ENCODE data around the gene GULP1. TPM values are rescaled to one million over a fixed set of nuclear protein-coding genes. Genes with fewer than 3 reads are reported as not detected.

GULP1 gene
- total and polyA plus RNA-seq, 2 donors (not counting 1 experiment from before 2014, with no cell fraction given) = 43.5 to 82.4 TPM

DNA sequence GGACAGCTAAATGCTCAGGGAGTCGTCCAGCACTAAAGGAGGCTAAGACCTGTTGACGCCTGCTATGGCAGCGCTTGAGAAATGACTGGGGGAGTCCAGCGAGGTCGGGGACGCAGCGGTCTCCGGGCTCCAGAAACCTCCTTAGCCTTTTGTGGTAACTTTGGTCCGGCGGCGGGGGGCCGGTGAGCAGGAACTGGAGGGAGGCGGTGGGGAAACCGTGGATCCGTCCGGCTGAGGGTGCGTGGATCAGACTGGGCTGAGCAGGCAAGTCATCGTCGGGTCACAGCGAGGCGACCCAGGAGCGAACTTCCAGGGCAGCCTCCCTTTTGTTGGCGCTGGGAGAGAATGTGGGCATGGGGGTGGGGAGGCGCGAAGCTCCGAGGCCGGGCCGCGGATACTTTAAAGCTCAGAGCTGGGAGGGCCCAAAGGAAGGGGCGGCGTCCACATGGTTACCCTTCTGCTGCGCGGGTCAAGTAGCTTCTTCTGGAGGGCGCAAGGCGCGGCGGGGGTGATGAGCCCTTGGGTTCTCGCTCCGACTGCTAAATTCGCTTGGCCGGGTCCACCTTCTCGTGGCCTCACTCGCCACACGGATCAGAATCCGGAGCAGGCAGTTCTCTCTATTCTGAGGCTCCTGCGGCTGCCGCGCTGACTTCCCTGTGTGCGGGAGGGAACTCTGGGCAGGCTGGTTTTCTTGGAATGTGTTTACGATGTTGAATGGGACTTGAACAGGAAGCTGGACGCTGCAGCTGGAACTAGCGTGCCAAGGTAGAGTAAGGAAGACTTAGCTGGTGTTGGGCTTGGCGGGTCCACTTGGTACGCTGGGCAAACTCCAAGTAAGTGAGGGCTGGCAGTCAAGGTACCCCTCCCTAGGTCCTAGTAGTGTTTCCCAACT lies 920 bp downstream of the GULP1 start:
- no peaks in the 10 kb centered on the region for H3K36me3 ChIP-seq (ENCODE audit: control insufficient read depth, insufficient read depth, low read length)
- H3K27ac ChIP-seq (ENCODE audit: insufficient read depth, low read length) = peak overlapping the region; percentile 93
- H3K79me2 ChIP-seq (ENCODE audit: control insufficient read depth, insufficient read depth, low read length) = peaks cover 39% of the 10 kb centered on the region
- TF ChIP-seq, protein P1, sequence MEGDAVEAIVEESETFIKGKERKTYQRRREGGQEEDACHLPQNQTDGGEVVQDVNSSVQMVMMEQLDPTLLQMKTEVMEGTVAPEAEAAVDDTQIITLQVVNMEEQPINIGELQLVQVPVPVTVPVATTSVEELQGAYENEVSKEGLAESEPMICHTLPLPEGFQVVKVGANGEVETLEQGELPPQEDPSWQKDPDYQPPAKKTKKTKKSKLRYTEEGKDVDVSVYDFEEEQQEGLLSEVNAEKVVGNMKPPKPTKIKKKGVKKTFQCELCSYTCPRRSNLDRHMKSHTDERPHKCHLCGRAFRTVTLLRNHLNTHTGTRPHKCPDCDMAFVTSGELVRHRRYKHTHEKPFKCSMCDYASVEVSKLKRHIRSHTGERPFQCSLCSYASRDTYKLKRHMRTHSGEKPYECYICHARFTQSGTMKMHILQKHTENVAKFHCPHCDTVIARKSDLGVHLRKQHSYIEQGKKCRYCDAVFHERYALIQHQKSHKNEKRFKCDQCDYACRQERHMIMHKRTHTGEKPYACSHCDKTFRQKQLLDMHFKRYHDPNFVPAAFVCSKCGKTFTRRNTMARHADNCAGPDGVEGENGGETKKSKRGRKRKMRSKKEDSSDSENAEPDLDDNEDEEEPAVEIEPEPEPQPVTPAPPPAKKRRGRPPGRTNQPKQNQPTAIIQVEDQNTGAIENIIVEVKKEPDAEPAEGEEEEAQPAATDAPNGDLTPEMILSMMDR (conservative IDR thresholded peaks at IDR 0.05 in 1 of 2, IDR thresholded peaks at IDR 0.05 in 1 of 2; ENCODE audit: low read depth in 1 of 2, low read length in 2 of 2) = no peak
- TF ChIP-seq EZH2 (IDR thresholded peaks at IDR 0.05; ENCODE audit: low read length, missing control alignments) = no peak
- H3K4me1 ChIP-seq (ENCODE audit: control insufficient read depth, extremely low read depth, insufficient read depth, low read length) = peaks cover 5% of the 10 kb centered on the region
- H3K4me2 ChIP-seq (ENCODE audit: extremely low read depth, insufficient read depth, low read length) = peak overlapping the region; percentile 97
- no peaks in the 10 kb centered on the region for H3K27me3 ChIP-seq (ENCODE audit: control insufficient read depth, insufficient read depth, low read length)
- no peaks in the 10 kb centered on the region for H3K9me3 ChIP-seq (ENCODE audit: control insufficient read depth, insufficient read depth, low read depth, low read length)
- no peaks in the 10 kb centered on the region for H4K20me1 ChIP-seq (ENCODE audit: control insufficient read depth, extremely low read depth, insufficient read depth, low read length)
- H3K4me3 ChIP-seq (replicated peaks in 1 of 4; ENCODE audit: control extremely low read depth in 1 of 4, insufficient read depth in 1 of 4, low read depth in 3 of 4, low read length in 4 of 4) = peak overlapping the region; percentile 91 to 98 (median 94)
- DNase-seq (ENCODE audit: low read depth in 2 of 2) = peak; percentile 88 to 89
- H3K9ac ChIP-seq (ENCODE audit: insufficient read depth, low read length) = peak overlapping the region; percentile 81
- peak overlapping the region; percentile 97 for H2AFZ ChIP-seq (ENCODE audit: low read length)

DNA sequence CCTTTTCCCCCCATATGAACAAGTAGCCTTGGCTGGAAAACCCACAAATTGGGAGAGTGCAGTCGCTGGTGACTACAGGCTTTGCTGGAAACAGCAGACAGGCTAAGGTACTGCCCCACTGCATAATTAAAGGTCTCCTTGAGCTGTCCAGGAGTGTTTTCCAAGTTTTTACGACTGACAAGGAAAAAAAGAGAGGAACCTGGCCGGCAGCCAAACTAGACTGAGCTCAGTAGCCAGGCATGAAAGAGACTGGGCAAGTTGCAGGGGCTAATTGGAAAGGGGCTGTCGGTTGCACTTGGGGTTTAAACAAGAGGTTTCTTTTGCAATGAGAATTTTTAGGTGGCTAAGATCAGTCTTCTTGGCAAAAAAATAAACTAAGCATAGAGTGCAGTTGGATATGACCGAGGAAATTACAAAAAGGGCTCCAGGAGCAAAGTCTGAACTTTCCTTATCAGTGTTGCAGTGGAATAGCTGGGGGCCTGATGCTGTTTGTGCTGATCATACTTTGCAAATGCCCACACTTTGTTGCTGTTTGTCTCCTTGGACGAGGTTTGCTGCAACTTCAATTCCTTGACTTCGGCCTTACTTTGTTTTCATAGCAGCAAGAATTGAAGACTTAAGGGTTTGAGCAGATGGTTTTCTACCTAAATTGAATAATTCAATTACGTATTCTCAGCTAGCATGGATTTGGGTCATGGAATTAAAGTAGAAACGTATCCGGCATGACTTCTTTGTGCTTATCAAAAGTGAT lies 2.1 kb downstream of the GULP1 start:
- TF ChIP-seq, protein P1 (conservative IDR thresholded peaks at IDR 0.05 in 1 of 2, IDR thresholded peaks at IDR 0.05 in 1 of 2; ENCODE audit: low read depth in 1 of 2, low read length in 2 of 2) = no peak
- TF ChIP-seq EZH2 (IDR thresholded peaks at IDR 0.05; ENCODE audit: low read length, missing control alignments) = no peak
- peaks cover 5% of the 10 kb centered on the region for H3K4me1 ChIP-seq (ENCODE audit: control insufficient read depth, extremely low read depth, insufficient read depth, low read length)
- no peaks in the 10 kb centered on the region for H3K27me3 ChIP-seq (ENCODE audit: control insufficient read depth, insufficient read depth, low read length)
- H3K27ac ChIP-seq (ENCODE audit: insufficient read depth, low read length) = peak overlapping the region; percentile 93
- H3K9ac ChIP-seq (ENCODE audit: insufficient read depth, low read length) = peak overlapping the region; percentile 25
- peak overlapping the region; percentile 91 to 98 (median 94) for H3K4me3 ChIP-seq (replicated peaks in 1 of 4; ENCODE audit: control extremely low read depth in 1 of 4, insufficient read depth in 1 of 4, low read depth in 3 of 4, low read length in 4 of 4)
- no peaks in the 10 kb centered on the region for H3K36me3 ChIP-seq (ENCODE audit: control insufficient read depth, insufficient read depth, low read length)
- DNase-seq (ENCODE audit: low read depth in 2 of 2) = peak; percentile 83 to 88
- peak overlapping the region; percentile 97 for H3K4me2 ChIP-seq (ENCODE audit: extremely low read depth, insufficient read depth, low read length)
- H3K9me3 ChIP-seq (ENCODE audit: control insufficient read depth, insufficient read depth, low read depth, low read length) = no peaks in the 10 kb centered on the region
- peaks cover 43% of the 10 kb centered on the region for H3K79me2 ChIP-seq (ENCODE audit: control insufficient read depth, insufficient read depth, low read length)
- peak overlapping the region; percentile 7 for H2AFZ ChIP-seq (ENCODE audit: low read length)
- no peaks in the 10 kb centered on the region for H4K20me1 ChIP-seq (ENCODE audit: control insufficient read depth, extremely low read depth, insufficient read depth, low read length)

DNA sequence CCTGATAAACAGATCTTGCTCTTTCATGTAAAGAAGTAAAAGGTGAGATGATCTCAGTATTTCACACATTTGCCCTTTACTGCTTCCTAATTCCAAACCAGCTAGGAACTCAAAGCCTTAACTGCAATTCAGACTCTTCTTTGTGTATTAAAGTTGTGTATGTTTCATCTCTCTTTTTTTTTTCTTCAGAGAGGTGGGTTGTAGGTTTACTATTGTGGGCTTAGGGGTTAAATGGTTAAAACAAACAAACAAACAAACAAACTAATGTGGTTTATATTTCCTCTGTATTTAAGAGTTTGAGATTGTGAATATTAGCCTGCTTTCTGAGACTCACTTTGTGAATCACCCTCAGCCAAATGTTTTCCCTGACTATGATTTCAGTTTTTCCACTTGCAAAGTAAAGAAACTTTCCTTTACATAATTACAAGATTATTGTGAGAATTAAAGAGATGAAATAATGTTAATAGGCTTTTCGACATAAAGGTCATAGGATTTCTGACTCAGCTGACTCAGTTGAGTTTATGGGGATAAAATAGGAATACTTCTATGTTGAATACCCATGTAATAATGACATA lies 2.8 kb downstream of the GULP1 start:
- H4K20me1 ChIP-seq (ENCODE audit: control insufficient read depth, extremely low read depth, insufficient read depth, low read length) = no peaks in the 10 kb centered on the region
- no peak overlapping the region for H3K9ac ChIP-seq (ENCODE audit: insufficient read depth, low read length)
- H3K4me2 ChIP-seq (ENCODE audit: extremely low read depth, insufficient read depth, low read length) = peak overlapping the region; percentile 97
- no peak overlapping the region for H2AFZ ChIP-seq (ENCODE audit: low read length)
- H3K9me3 ChIP-seq (ENCODE audit: control insufficient read depth, insufficient read depth, low read depth, low read length) = no peaks in the 10 kb centered on the region
- no peak for TF ChIP-seq EZH2 (IDR thresholded peaks at IDR 0.05; ENCODE audit: low read length, missing control alignments)
- TF ChIP-seq, protein P1 (conservative IDR thresholded peaks at IDR 0.05 in 1 of 2, IDR thresholded peaks at IDR 0.05 in 1 of 2; ENCODE audit: low read depth in 1 of 2, low read length in 2 of 2) = no peak
- peak in 1 of 2 donors; percentile 33 for DNase-seq (ENCODE audit: low read depth in 2 of 2)
- no peaks in the 10 kb centered on the region for H3K27me3 ChIP-seq (ENCODE audit: control insufficient read depth, insufficient read depth, low read length)
- H3K4me1 ChIP-seq (ENCODE audit: control insufficient read depth, extremely low read depth, insufficient read depth, low read length) = peaks cover 5% of the 10 kb centered on the region
- H3K79me2 ChIP-seq (ENCODE audit: control insufficient read depth, insufficient read depth, low read length) = peaks cover 45% of the 10 kb centered on the region
- peak overlapping the region; percentile 91 to 98 (median 94) for H3K4me3 ChIP-seq (replicated peaks in 1 of 4; ENCODE audit: control extremely low read depth in 1 of 4, insufficient read depth in 1 of 4, low read depth in 3 of 4, low read length in 4 of 4)
- peak overlapping the region; percentile 93 for H3K27ac ChIP-seq (ENCODE audit: insufficient read depth, low read length)
- no peaks in the 10 kb centered on the region for H3K36me3 ChIP-seq (ENCODE audit: control insufficient read depth, insufficient read depth, low read length)
